NOMO-1 (cell line): ENCODE data around the gene UBTD1.

ENCODE experiments used
- DNase-seq, 2 experiments: peaks; one replicate each; lab custom pipeline; 2025; ENCODE audit not compliant: unreplicated experiment in 2 of 2; lab: John Stamatoyannopoulos, UW

Gene UBTD1

GRCh38 chr10:97580421-97581367 is 82.0 kb downstream of the UBTD1 start:
- no peak for DNase-seq

- no peak for DNase-seq
These were observed 83.4 kb downstream of the UBTD1 start for GRCh38 chr10:97582169-97582568.

- DNase-seq, result no peak
These were observed 84.8 kb downstream of the UBTD1 start for GRCh38 chr10:97583476-97583875.

- DNase-seq, result no peak
These were observed 85.5 kb downstream of the UBTD1 start, which contains the start of gene HOGA1 for GRCh38 chr10:97584060-97584797. Gene HOGA1, plus strand, starts transcription at chr10:97584389. Its CDS starts 315 bp downstream, at chr10:97584704.

- DNase-seq, result no peak
These were observed 86.2 kb downstream of the UBTD1 start for GRCh38 chr10:97584798-97585438.

GRCh38 chr10:97585439-97585811 is 86.7 kb downstream of the UBTD1 start:
- DNase-seq, result no peak

- DNase-seq, result no peak
These were observed 88.5 kb downstream of the UBTD1 start for GRCh38 chr10:97587183-97587582.

- no peak for DNase-seq
These were observed 90.8 kb downstream of the UBTD1 start, which contains the start of gene C10orf62 for GRCh38 chr10:97589479-97589878. Gene C10orf62, plus strand, starts transcription at chr10:97589721. Its CDS starts 177 bp downstream, at chr10:97589898.

GRCh38 chr10:97590082-97590747 is 91.5 kb downstream of the UBTD1 start:
- no peak for DNase-seq

GRCh38 chr10:97590748-97591495 is 92.2 kb downstream of the UBTD1 start:
- DNase-seq, result no peak

GRCh38 chr10:97593421-97593820 is 94.7 kb downstream of the UBTD1 start:
- DNase-seq, result no peak

GRCh38 chr10:97596101-97597082 is 97.7 kb downstream of the UBTD1 start:
- DNase-seq, result no peak

GRCh38 chr10:97597778-97598177 is 99.1 kb downstream of the UBTD1 start:
- DNase-seq, result no peak

GRCh38 chr10:97598407-97599271 is 99.9 kb downstream of the UBTD1 start:
- no peak for DNase-seq

- no peak for DNase-seq
These were observed 100.5 kb downstream of the UBTD1 start for GRCh38 chr10:97599272-97599619.

GRCh38 chr10:97600616-97601015 is 101.9 kb downstream of the UBTD1 start:
- no peak for DNase-seq

GRCh38 chr10:97601268-97602215 is 102.8 kb downstream of the UBTD1 start:
- DNase-seq, result no peak
